D341Med (cell line): ENCODE data around the gene SRCAP.
A peak's percentile ranks its signal among the peaks of the same experiment; 100 is the strongest.

Experiments
- DNase-seq: peaks from one replicate; pipeline ENCODE4 v3.0.0; 2012; ENCODE audit warnings: low spot score

Gene SRCAP

DNA sequence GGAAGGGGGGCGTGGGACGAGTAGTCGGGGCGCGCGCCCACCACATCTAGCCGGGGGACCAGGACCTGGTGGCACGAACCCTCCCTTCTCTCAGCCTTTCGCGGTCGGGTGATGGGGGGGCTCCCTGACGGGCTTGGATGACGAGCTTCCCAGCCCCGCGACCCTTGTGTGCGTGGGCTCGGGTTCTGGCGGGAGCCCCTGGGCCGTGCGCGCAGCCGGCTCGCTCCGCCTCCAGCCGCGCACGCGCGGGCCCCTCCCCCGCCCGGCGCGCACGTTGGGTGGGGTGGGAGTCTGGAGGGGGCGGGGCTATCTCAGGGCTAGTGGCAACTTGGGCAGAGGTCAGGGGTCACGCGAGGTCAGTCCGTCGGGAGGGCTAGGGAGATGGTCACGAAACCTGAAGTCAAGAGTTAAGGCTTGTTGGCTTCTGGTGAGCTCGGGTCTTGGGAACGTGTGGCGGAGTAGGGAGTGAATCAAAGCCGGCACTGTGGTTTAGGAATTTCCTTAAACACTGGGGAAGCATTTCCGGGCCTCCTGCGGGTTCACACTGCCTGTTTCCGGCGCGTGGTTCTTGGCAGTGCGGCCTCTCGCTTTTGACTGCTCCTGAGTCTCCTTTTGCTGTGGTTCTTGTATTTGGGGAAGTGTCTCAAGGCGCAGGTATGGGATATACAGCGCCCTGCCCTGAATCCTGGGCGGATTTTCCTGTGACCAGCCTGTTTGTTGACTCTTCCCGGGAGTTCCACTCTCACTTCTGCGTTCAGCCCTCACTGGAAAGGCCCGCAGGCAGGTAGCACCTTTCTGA is at the start of gene SRCAP:
SRCAP (plus strand) TSS at position 356 of the 799 bp plus-strand sequence. CDS start 1,654 bp downstream, outside the sequence.
- peak; percentile 92 for DNase-seq

DNA sequence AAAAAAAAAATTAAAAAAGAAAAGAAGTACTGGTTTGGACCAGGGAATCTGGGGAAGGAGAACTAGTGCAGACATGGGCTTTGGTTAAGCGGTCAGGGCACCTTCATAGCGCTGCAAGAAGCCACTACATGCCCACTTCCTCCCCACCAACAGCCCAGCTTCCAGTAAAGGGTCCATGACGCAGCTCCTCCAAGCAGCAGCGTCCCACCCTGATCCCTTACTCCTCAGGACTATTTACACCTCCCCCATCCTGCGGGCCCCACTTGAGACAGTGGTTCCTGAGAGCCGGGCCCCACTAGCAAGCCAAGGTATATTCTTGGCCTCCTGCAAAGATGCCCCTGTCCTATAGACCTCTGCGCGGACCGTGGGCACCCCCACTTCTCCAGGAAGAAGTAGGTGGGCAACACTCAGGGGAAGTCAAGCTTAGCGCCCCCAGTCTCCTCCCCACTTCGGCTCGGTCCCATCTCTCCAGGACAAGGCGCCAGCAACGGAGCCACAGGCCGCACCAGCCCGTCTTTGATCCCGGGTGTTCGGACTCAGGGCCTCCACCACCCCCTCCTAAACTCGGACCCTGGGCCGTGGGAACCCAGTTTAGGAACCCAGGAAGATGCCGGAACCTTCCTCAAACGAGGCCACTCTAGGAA is 49.1 kb upstream of the SRCAP start:
- DNase-seq, result no peak

GRCh38 chr16:30650369-30651123 is 48.4 kb upstream of the SRCAP start, which contains the start of gene PRR14:
PRR14 (plus strand) TSS chr16:30650960; CDS start chr16:30651646, 686 bp downstream.
- DNase-seq, result peak; percentile 93

- peak; percentile 89 for DNase-seq
Measured at GRCh38 chr16:30651124-30652004, 47.6 kb upstream of the SRCAP start.

DNA sequence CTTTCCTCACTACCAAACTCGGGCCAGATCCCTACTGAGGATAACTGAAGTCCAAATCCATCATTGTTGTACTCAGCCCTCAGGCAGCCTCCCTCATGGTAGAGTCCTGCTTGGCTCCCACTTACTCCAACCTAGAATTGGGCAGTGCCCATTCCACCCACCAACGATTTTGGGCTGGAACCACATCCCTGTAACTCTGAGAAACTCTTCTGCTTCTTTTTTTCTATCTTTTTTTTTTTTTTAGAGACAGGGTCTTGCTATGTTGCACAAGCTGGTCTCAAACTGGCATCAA is 47.0 kb upstream of the SRCAP start:
- no peak for DNase-seq

DNA sequence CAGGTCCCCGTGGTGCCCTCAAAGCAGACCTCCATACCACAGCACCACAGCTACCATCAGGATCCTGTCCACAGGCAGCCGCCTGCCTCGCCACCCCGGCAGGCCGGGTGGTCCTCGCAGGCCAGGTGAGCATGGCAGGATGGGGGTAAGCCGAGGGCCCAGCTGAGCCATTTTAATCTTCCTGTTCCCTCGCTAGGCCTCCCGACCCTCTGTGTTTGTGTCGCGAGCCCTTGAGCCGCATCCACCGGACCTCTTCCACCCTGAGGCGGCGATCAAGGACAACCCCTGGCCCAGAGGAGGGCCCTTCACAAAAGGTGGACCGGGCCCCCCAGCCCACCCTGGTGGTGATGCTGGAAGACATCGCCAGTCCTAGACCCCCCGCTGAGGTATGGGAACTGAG is 46.3 kb upstream of the SRCAP start:
- no peak for DNase-seq

DNA sequence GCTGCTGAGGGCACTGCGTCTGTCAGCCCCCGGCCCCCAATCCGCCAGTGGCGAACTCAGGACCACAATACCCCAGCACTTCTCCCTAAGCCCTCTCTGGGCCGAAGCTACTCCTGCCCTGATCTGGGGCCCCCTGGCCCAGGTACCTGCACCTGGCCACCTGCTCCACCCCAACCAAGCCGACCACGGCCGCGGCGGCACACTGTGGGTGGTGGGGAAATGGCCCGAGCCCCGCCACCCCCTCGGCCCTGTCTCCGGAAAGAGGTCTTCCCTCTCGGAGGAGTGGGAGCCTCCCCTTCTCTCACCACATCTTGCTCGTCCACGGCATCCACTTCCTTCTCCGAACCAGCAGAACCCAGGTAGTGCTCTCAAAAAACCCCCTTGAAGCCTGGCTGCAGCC is 44.1 kb upstream of the SRCAP start:
- DNase-seq, result no peak

GRCh38 chr16:30655815-30656347 is 43.1 kb upstream of the SRCAP start:
- DNase-seq, result no peak

DNA sequence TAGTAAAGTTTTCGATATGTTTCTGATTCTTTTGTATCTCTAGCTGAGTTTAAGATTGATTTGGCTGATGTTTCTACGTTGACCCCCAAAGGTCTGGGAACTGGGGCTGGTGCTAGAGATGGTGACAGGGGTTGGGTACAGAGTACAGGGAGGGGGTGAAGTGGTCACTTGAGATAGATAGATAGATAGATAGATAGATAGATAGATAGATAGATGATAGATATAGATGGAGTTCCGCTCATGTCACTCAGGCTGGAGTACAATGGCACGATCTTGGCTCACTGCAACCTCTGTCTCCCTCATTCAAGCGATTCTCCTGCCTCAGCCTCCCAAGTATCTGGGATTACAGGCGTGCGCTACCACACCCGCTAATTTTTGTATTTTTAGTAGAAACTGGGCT is 42.6 kb upstream of the SRCAP start:
- DNase-seq, result no peak

GRCh38 chr16:30656974-30657865 is 41.8 kb upstream of the SRCAP start:
- no peak for DNase-seq

DNA sequence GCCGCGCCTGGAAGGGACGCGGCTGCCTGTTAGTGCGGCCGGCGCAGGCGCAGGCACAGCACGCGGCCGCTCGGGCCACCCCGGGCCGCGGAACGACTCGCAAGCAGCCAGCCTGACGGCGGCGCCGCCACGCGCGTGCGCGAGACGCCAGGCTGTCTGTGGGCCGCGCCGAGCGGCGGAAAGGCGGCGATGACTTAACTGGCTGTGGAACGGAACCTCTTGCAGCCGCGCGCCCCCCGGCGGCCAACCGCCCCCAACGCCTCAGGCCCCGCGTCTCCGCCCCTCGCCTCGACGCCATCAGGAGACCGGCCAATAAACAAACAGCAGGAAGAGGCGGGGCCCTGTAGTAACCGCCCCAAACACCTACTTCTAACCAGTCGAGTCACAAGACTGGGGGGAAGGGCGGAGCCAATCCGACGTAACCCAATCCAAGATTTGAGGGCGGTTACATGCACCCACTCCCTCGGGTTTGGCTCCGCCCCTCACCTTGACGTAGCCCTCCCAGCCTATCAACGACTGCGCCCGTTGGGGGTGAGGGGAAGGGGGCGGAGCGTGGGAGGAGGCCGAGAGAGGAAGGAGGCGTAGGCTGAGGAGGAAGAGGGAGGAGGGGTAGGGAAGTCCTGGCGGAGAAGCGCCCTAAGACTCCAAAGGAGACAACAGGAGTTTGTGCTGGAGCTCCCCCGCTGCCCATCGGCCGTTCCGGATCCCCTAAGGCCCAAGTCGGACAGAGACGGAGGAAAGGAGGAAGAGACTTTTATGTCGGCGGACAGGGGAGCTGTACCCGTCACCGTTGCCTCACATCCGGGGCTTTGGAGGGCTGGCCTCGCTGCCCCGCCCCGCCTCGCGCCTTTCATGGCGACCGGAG is 40.9 kb upstream of the SRCAP start, which contains the start of gene FBRS:
FBRS (plus strand) TSS at position 566 of the 865 bp plus-strand sequence. CDS start 1,088 bp downstream, outside the sequence.
- peak; percentile 92 for DNase-seq

DNA sequence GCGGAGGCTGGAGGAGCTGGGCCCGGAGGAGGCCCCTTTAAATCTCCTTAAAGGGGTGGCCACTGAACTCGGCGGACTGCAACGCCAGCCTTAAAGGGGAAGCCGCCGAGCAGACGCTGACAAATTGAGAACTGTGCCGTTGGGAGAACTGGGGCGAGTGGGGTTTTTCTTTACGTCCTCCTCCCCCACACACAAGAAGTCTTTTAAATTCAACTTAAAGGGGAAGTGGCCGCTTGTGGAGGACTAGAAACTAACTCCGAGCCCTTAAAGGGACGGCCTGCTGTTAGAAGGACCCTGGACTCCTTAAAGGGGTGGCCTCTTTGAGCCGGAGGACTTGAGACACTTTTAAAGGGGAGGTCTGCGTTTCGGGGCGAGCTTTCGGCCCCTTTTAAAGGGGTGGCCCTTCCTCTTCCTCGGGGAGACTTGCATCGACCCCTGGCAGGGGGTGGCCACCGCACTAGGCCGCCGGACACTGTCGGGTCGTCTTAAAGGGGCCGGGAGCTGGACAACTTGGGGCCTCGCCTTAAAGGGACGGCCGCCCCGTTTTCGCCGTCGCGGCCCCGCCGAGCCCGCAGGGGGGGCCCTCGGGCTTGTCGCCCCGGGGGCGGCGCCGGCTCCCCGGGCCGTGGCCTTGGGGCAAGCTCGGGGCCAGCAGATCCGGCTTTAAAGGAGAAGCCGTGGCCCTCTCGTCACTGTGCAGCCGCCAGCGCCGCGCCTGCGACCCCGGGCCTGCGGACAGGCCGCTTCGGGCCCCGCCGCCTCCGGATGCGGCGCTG is 40.1 kb upstream of the SRCAP start:
- DNase-seq, result peak; percentile 87

GRCh38 chr16:30659507-30660423 is 39.2 kb upstream of the SRCAP start:
- DNase-seq, result no peak

- no peak for DNase-seq
Measured at GRCh38 chr16:30660424-30661261, 38.3 kb upstream of the SRCAP start.

DNA sequence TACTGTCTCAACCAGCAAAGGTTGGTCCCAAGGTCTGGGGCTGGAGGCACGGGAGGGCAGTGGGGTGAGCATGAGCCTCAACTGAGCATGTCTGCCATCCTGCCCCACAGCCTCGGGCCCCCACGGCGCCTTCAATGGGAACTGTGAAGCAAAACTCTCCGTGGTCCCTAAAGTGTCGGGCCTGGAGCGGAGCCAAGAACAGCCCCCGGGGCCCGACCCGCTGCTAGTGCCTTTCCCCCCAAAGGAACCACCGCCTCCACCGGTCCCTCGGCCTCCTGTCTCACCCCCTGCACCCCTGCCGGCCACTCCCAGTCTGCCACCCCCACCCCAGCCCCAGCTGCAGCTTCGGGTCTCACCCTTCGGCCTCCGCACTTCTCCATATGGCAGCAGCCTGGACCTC is 36.5 kb upstream of the SRCAP start:
- DNase-seq, result no peak

- DNase-seq, result no peak
Measured at GRCh38 chr16:30663038-30663437, 35.9 kb upstream of the SRCAP start.

DNA sequence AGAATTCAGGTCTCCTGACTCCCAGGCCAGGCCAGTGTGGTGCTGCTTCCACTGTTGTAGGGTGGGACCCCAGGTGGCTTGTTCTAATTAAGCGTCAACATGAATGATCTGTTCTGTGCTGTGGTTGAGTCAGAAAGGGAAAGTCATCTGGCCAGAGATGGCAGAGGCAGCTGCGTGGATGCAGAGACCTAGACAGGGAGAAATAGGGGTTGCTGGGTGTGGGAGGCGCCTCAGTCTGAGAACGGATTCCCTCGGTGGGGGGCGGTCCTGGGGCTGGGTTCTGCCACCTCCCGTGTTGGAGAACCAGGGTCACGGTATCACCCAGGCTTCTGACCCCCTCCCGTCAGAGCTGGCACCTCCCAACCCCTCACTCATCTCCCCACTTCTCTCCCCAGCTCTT is 35.2 kb upstream of the SRCAP start:
- DNase-seq, result no peak
